ENCODE measurements around the gene TEKT2.

TEKT2 gene

DNA sequence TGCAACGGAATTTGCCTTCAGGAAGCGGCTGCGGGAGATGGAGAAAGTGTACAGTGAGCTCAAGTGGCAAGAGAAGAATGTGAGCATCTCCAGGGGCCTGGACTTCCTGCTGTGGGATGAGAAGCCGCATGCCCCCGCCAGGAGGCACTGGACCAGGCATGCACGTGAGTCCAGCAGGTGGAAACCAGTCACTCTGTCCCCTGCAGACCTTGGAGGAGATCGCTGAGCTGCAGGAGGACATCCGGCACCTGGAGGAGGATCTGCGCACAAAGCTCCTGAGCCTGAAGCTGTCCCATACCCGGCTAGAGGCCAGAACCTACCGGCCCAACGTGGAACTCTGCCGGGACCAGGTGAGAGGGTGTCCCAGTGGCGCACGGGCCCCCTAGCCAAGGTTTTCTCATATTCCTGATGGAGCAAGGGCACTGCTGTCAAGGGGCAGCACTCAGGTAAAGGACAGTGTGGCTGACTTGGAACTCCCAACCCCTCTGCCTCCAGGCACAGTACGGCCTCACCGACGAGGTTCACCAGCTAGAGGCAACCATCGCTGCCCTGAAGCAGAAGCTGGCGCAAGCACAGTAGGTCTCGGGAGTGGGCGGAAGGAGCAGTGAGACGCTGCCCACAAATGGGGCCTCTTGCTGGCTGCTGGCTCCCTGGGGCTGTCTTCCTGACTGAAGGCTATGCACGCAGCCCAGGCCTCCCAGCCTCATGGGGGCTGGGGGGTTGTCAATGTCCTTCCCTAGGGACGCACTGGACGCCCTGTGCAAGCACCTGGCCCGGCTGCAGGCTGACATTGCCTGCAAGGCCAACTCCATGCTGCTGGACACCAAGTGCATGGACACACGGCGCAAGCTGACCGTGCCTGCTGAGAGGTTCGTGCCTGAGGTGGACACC is 3.6 kb downstream of the TEKT2 start:
- no peak for DNase-seq (ENCODE audit: low read depth in 4 of 4, low spot score in 1 of 4)

DNA sequence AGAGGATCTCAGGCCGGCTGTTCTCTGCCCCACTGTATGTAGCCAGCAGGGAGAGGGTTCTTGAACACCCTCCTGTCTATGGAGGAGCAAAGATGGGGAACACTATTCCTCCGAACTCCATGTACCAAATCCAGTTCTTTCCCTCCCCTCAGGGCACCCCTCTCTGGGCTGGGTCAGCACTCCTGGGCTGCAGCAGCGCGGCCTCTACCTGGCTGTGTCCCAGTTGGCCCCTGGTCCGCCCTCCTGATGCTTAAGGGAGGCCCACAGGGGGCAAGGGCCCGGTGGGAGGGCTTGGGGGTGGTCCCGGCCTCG is 4.3 kb downstream of the TEKT2 start:
- no peak for DNase-seq (ENCODE audit: low read depth in 4 of 4, low spot score in 1 of 4)

GRCh38 chr1:36088577-36089392 is 4.9 kb downstream of the TEKT2 start, which contains the start of gene ADPRS:
TSS of gene ADPRS (plus strand) at chr1:36088892. CDS start at chr1:36088905, 13 bp downstream.
- peak; percentile 75 to 88 (median 82) for DNase-seq (ENCODE audit: low read depth in 4 of 4, low spot score in 1 of 4)

GRCh38 chr1:36089393-36090121 is 5.7 kb downstream of the TEKT2 start:
- no peak for DNase-seq (ENCODE audit: low read depth in 4 of 4, low spot score in 1 of 4)

DNA sequence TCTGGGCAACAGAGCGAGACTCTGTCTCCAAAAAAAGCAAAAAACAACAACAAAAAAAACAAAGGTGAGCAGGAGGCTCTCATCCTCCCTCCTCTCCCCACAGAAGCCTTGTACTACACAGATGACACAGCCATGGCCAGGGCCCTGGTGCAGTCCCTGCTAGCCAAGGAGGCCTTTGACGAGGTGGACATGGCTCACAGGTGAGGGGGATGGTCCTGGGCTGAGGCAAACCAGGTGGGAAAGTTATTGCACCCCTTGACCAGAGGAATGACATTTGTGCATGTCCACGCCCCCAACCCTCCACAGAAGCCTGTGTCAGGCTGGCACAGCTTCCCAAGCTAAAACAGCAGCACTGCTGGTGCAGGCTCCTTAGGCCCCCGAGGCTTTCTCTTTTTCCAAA is 7.2 kb downstream of the TEKT2 start:
- no peak for DNase-seq (ENCODE audit: low read depth in 4 of 4, low spot score in 1 of 4)

DNA sequence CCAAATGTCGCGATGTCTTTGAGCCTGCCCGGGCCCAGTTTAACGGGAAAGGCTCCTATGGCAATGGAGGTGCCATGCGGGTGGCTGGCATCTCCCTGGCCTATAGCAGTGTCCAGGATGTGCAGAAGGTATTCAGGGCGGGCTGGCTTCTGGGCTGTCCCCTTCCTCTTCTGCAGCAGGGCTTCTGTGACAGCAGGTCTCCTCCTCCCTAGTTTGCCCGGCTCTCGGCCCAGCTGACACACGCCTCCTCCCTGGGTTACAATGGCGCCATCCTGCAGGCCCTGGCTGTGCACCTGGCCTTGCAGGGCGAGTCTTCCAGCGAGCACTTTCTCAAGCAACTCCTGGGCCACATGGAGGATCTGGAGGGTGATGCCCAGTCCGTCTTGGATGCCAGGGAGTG is 7.8 kb downstream of the TEKT2 start:
- no peak for DNase-seq (ENCODE audit: low read depth in 4 of 4, low spot score in 1 of 4)

DNA sequence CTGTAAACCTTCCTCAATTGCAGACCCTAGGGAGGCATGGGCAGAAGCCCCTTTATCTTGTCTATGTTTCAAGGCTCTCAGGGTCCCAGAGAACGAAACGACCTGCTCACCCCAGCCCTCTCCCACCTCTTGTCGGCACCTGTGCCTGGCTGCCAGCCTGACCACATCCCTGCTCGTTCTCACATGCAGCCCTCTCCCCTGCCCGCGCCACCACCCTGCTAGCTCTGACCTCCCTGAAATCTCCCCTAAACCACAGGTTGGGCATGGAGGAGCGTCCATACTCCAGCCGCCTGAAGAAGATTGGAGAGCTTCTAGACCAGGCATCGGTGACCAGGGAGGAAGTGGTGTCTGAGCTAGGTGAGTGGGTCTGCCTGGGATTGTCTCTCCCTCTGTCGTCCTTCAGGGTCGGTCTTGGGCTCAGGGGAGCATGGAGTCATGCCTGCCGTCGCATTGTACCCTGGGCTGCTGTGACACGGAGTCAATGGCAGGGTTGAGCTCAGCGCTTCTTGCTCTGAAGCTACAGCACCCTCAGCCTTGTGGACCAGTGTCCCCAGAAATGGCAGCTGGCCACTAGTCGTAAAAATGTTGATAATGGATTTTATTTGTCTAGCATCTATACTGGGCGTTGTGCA is 8.4 kb downstream of the TEKT2 start:
- DNase-seq (ENCODE audit: low read depth in 4 of 4, low spot score in 1 of 4): no peak

GRCh38 chr1:36092798-36093185 is 8.9 kb downstream of the TEKT2 start:
- no peak for DNase-seq (ENCODE audit: low read depth in 4 of 4, low spot score in 1 of 4)

DNA sequence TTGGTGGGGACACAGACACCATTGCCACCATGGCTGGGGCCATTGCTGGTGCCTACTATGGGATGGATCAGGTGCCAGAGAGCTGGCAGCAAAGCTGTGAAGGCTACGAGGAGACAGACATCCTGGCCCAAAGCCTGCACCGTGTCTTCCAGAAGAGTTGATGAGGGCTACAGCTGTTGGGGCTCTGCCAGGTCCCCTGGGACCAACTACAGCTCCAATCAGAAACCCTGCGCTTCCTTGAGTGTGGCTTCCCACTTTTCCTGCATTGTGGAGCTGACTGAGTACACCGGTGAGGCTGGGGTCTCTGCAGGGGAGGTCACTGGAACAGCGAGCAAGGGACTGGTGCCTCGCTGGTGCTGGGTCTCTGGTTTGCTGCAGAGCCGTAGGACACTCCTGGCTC is 9.3 kb downstream of the TEKT2 start:
- no peak for DNase-seq (ENCODE audit: low read depth in 4 of 4, low spot score in 1 of 4)

- DNase-seq (ENCODE audit: low read depth in 4 of 4, low spot score in 1 of 4): no peak
Measured at GRCh38 chr1:36093929-36094328, 10.0 kb downstream of the TEKT2 start.

GRCh38 chr1:36094621-36095061 is 10.7 kb downstream of the TEKT2 start:
- no peak for DNase-seq (ENCODE audit: low read depth in 4 of 4, low spot score in 1 of 4)

DNA sequence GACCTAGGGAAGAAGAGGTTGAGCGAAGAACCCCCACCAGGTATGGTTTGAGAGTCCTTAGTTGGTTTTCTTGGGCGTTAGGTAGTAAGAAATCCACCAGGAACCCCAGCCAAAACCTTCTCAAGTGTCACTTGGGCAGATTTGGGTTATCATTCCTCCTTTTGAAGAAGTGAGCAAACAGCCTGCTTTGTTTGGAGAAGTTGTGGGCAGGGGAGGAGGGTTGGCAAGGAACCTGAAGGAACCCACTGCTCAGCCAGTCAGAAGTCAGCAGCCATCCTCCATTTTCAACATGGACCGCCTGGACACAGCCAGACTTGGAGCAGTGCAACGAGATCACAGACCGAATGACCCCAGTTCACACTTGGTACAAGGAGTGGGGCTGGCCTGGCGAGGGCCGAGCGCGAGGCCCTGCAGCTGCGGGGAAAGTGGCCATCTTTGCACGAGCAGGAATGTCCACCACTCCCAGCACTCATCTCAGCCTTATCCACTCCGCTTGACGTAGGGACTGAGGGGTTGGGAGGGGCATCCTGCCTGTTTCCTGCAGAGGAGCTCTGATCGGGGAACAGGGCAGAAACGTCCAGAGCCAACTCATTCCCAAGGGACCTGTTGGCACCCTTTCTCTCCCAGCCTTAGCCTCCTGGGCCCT is 12.0 kb downstream of the TEKT2 start:
- DNase-seq (ENCODE audit: low read depth in 4 of 4, low spot score in 1 of 4): no peak

DNA sequence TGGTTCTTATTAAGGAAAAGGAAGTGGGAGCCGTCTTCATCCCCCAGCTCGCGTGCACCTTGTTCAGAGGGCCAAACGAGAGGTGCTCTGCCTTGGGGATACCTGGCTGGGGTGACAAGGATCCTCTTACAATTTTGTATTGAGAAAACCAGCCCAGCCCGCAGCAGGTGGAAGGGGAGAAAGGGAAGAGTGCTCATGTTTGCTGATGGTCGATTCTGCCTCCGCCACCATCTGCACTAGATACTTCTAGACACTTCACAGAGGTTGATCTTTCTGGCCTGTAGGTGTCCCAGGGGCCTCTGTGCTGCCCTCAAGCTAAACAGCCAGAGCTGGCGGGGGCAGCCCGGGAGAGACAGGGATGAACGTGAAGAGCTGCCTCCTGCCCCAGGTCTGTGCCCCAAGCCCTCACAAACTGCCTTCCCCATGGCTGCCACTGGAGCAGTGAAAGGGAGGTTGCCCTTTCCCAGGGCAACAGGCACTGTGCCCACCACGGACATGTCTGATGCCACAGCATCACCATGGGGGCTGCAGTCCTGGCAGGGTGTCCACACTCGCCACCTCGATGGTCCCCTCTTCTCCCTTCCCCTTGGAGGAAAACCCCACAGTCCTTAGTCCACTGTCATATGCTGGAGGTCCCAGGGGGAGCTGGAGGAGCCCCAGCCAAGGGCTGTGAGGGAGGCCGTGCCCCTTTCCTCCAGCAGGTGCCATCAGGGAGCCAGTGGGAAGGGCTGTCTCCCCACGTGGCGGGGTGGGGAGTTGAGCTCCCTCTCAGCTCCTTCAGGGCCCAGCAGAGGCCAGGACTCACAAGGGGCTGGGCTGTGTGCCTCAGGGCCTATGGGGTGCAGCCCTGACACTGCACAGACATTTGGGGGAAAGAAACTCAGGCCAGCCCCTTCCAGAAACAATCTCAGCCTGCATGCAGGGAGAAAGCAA is 12.9 kb downstream of the TEKT2 start:
- no peak for DNase-seq (ENCODE audit: low read depth in 4 of 4, low spot score in 1 of 4)

DNA sequence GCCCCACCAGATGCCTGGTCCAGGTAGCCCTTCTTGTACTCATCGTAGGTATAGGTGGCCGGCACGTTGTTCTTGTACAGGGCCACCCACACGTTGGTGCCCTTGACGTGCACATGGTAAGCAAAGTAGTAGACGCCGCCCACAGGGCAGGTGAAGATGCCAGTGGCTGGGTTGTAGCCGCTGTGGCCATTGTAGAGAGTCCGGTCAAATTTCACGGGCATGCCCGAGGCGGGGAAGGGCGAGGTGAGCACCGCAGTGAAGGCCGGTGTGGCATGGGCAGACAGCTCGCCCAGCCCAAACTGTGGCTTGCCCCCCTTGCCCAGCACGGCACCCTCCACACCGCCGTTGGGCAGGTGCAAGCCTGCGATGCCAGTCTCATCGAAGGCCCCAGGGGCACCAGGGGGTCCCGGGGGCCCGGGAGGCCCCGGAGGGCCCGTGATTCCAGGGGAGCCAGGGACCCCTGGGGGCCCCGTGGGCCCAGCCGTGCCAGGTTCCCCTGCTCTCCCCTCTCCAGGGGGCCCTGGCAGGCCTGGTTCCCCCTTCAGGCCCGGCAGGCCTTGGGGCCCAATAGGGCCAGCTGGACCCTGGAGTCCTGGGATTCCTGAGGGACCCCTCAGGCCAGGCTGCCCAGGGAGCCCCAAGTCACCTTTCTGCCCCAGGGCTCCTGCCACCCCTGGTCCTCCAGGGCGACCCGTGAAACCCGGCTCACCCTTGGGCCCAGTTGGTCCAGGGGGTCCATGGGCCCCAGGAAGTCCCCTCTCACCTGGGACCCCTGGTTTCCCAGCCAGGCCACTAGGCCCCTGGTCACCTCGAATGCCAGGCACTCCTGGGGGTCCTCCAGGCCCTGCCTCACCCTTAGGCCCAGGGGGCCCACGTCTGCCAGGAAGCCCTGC is 14.0 kb downstream of the TEKT2 start:
- DNase-seq (ENCODE audit: low read depth in 4 of 4, low spot score in 1 of 4): no peak

- DNase-seq (ENCODE audit: low read depth in 4 of 4, low spot score in 1 of 4): no peak
Measured at GRCh38 chr1:36098650-36099365, 14.9 kb downstream of the TEKT2 start.

DNA sequence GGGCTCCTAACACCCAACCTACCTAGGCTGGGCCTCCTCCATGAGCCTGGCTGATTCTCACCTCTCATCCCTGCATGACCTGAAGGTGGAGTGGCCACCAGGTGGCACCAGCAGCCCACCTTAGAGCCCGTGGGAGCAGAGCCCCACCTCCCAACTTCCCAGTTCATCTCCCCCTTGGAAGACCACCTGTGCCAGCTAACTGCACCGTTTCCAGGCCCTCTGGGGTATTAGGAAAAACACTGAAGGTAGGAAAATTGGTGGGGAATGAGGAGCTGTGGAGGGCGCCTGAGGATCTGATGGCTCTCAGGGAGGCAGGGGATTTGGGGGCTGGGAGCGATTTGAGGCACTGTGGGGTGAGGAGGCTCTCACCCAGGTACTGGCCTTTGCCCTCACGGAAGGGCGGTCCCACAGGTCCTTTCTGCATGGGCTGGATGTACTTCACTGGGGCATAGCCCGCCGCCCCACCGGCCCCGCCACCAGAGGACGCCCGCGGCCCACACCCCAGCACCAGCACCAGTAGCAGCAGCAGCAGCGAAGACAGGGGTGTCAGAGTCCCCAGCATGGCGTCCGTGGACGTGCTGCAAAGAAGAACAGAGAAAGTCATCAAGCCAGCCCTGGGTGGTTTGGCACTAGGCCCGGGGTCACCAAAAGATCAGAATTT is 15.9 kb downstream of the TEKT2 start:
- DNase-seq (ENCODE audit: low read depth in 4 of 4, low spot score in 1 of 4): peak; percentile 48 to 61 (median 57)

DNA sequence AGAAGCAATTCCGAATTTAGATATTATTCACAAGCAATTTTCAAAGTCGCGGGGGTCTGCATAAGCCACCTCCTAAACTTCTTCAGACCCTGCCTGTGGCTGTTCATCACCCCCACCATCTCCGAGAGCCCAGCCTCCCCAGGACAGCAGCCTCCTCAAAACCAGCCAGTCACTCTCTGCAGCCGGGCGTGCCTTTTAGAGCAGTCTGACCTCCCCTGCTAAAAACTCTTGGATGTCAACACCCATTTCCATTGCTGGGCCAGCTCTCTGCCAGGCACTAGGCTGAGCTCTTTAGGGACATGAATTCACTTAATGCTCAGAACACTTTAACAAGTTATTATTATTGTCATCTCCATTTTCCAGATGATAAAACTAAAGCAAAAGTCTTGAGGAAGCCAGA is 16.5 kb downstream of the TEKT2 start:
- no peak for DNase-seq (ENCODE audit: low read depth in 4 of 4, low spot score in 1 of 4)

Data from stimulated activated CD4-positive, alpha-beta T cell treated with anti-CD3 and anti-CD28 coated beads, Interleukin-1b, Interleukin-23, amount 100 ng/mL, for 24 hours (primary cell).